GM19455 (cell line): ENCODE results near the gene E2F2.
"Not testable (repeated sequence)": the region's sequence is repeated elsewhere in the genome, so short reads cannot be mapped to it uniquely, and the experiment has no call there.

Experiments
- ATAC-seq: cut with Tn5 transposase; IDR thresholded peaks from one replicate; pipeline ENCODE4 v1.9.1; 2021; ENCODE audit not compliant: unreplicated experiment

The E2F2 gene

DNA sequence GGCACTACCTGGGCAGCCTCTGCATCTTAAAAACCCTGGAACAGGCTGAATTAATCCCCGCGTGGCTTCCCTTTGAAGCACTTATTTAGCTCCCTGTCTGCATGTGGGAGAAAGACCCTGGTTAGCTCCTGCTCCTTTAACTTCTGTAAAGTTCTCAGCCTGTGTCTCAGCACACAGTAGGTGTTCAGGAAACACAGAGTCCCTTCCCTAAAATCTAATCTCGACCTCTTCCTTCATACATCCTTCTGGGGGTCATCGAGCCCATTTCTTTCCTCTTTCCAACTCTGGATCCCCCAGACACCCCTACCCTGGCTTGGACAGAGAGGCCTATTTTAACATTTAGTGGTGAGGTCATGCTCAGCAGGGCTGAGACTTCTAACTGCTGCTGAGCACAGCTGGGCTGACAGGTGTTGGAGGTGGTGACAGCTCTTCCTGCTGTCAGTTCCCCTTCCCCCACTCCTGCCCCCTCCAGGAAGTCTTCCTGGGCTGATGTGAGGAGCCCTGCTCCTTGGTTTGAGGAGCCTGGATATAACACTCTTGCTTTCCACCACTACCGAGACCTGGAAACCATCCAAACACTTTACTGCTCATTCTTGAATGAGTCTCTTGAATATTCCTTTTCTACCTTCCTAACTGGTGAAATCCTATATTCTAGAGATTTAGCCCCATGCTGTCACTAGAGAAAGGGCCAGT, 5.3 kb downstream of the E2F2 start:
- ATAC-seq = no peak

DNA sequence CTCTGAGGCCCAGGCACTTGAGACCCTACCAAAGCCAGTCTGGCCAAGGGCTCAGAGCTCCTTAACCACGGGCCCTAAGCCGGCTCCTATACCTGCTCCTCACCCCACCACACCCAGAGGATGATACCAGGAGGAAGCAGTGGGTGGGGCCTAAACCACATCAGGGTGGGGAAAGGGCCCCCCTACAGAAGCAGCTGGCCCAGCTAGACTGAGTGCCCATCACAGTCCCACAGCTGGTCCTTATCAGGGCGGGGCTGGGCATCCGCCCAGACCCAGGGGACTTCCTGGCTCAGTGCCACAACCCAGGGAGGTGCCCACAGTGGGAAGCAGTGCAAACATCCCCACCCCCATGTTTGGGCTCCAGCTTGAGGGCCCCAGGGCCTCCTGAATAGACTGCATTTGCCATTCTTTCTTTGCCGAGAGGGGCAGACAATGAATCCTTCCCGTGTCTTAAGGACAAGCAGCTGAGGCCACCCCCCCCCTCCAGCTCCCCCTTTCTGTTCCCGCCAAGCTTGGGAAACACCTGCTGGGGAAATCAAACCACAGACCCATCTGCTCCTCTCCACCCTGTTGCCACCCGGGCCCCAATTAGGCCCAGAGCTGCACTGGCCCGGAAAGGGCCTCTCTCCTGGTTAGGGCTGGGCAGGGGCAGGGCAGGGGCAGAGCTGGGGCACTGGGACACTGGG, 6.2 kb downstream of the E2F2 start:
- ATAC-seq = no peak

DNA sequence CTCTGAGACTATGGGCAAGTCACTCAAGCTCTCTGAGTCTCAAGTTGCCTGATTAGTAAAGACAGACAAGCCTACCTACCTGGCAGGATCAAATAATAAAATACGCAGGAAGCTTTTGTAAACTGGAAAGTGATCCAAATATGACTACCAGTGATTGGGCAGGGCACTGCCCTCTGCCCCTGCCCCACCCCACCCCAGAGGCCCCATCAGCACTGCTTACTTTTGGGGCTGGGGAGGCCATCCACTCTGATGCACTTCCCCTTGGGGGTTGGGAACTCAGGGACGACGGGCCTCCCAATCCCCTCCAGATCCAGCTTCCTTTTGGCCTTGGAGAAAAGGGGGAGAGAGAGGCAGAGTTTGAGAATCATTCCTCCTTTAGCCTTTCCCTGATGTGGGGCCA, 6.9 kb downstream of the E2F2 start:
- no peak for ATAC-seq

DNA sequence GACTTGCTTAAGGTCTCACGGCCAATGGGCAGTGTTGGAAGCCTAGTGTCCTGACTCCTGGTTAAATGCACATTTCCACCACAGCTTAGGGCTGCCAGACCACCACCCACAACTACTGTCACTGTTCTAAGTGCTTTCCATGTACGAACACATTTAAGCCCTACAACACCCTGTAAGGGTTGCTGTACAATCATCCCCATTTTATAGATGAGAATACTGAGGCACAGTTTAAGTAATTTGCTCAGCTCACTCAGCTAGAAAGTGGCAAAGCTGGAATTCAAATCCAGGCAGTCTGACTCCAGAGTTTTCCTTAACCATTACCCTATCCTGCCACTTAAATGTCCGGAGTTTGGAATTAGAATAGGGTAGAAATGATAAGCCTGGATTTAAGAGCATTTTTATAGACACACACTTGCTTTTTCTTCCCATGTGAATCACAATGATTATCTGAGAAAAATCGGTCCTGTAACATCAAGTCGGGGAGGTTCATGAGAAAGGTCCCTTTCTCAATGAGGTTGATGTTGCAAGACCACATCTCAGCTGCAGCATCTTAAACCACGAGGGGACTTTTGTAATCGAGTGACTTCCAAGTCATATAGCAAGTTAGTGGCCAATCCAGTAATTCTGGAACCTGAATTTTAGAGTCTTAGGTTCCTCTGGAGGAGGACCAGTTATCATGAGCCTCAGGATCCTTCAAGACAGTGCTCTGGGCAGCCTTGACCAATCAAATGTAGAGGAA, 8.6 kb downstream of the E2F2 start:
- no peak for ATAC-seq

DNA sequence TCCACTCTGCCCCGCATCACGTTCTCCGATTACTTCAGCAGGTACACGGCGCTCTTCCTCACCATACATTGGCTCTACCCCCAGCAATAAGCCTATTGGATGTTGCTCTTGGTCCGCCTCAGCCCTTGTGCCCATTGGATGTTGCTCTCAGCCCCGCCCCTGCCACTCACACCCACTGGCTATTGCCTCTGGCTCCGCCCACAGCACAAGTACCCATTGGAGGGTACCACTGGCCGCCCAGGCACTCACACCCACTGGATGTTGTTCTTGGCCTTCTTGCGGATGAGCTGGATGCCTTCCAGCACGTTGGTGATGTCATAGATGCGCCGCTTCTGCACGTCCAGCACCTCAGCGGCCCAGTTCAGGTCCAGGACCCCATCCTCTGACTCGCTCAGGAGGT, 9.4 kb downstream of the E2F2 start:
- no peak for ATAC-seq

DNA sequence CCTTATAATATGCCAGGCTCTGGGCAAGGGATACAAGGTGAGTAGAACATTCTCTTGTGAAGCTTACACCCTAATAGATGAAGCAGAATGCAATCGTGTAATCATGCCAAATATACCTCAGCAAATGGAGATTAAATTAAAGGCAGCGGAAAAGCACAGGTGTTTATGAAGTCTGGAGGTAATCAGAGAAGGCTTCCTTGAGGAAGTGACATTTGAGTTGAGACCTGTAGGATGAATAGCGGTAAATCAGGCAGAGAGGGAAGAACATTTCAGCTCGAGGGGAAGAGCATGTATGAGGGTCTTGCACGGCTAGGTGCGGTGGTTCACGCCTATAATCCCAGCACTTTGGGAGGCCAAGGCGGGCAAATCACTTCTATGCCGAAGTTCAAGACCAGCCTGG, 13.5 kb downstream of the E2F2 start:
- ATAC-seq = no peak

DNA sequence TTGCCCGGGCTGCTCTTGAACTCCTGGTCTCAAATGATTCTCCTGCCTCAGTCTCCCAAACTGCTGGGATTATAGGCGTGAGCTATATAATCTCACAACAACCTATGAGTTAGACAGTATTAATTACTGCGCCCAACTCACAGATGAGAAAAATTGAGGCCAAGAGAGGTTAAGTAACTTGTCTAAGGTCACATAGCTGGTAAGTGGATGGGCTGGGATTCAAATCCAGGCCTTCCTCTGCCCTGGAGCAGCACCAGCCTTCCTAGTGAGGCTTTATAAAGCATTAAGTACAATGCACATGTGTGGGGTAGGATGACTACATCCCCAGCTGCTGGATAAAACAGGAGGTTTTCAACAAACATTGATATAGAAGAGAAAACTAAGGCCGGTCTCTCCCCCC, 15.1 kb downstream of the E2F2 start:
- ATAC-seq = no peak

DNA sequence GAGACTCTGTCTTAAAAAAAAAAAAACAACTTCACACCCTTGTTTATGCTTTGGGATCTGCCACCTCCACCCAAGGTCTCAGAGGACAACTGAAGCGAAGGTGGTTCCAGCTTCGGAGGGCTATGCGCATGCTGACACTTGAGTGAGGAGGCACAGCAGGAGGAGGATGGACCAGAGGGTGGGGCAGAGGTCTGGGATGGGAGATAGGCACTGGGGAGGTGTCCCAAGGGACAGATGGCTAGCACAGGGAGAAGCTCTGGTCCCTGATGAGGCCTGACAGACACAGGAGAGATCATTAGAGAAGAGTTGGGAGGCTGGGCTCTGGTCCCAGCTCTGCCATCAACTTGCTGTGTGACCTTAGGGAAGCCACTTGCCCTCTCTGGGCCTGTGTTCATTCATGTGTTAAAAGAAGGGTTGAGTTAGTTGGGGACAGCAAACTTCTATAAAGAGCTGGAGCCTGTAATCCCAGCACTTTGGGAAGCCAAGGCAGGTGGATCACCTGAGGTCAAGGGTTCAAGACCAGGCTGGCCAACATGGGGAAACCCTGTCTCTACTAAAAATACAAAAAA, 16.8 kb downstream of the E2F2 start:
- no peak for ATAC-seq

DNA sequence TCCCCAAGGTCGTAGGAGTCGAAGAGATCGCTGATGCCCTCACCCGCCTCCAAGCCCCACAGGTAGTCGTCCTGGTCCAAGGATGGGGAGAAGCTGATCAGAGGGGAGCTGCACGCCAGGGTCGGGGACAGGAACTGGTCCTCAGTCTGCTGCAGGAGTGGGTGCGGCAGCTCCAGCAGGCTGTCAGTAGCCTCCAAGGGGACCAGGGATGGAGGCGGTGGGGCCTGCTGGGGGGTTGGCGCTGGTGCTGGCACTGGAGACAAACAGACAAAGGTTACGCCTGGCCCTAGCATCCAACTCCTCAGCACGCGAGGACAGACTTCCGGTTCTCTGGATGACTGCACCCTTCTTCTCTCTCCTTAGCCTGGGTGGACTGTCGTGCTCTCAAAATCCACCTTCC, 21.1 kb downstream of the E2F2 start:
- ATAC-seq = no peak

DNA sequence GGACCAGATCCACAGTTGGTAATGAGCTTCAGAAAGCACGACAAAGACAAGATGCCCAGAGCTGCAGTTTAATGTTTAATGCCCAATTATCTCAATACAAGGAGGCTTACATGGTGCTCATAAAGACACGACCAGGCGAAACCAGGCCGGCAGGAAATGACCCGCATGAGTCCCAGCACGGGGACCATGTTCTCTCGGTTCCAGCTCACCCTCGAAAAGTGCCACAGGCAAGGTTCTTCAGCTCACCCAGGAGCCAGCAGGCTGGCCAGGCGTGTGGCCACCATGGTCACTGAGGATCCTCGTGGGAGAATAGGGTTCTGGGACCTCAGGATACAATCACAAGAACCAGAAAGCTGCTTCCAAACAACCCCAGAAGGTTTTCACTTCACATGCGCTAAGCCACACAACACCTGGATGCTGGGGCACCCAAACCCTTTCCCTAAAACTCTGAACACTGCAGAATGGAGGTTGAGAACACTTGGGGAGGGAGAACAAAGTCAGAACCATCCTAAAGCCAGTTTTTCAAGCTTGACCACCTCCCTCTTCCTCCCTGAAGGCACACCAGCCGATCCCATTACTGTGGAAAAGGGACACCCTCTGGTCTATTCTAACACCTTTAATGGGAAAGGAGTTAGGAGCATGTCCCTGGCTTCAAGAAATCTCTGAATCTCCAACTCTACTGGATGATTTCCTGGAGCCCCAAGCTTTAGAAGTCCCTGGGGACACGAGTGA, 24.5 kb downstream of the E2F2 start:
- ATAC-seq = no peak

DNA sequence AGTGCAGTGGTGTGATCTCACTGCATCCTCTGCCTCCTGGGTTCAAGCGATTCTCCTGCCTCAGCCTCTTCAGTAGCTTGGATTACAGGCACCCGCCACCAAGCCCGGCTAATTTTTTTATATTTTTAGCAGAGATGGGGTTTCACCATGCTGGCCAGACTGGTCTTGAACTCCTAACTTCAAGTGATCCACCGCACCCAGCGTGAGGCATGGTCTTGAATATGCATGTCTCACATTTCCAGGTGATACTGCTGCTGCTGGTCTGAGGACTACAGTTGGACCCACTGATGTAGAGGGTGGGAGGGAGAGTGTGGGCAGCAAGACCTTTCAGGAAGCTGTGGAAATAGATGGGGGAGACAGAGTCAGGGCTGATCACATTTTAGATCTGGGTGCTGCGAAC, 25.2 kb downstream of the E2F2 start:
- no peak for ATAC-seq

DNA sequence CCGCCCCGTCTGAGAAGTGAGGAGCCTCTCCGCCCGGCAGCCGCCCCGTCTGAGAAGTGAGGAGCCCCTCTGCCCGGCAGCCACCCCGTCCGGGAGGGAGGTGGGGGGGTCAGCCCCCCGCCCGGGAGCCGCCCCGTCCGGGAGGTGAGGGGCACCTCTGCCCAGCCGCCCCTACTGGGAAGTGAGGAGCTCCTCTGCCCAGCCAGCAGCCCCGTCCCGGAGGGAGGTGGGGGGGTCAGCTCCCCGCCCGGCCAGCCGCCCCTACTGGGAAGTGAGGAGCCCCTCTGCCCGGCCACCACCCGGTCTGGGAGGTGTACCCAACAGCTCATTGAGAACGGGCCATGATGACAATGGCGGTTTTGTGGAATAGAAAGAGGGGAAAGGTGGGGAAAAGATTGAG, 26.9 kb downstream of the E2F2 start:
- not testable (repeated sequence) for ATAC-seq

DNA sequence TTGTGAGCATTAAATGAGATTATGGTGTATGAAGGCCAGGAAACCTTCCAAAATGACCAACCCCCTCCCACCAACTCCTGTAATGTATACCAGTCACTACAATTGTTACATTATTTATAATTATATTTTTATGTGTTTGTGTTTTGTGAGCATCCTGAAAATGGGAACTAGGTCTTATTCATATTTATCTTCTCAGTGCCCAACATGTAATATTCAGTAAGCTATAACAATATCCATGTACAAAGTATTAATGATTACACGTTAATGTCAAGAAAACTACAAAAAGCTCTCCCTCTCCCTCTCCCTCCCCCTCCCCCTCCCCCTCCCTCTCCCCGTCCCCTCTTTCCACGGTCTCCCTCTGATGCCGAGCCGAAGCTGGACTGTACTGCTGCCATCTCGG, 28.1 kb downstream of the E2F2 start:
- ATAC-seq = no peak

DNA sequence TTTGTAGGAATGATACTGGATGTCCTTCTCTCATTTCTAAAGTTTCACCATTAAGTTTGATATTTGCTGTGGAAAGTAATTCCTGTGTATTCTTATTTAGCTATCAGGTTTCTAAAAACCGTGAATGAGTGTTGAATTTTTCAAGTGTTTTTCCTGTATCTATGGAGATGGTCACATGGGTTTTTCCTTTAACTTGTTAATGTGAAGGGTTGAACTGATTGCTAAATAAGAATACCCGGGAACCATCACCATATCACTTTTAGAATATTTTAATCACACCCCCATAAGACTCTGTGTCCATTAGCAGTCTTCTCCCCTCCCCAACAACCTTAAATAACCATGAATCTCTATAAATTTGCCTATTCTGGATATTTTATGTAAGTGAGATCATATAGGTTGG, 30.6 kb downstream of the E2F2 start:
- ATAC-seq = no peak

DNA sequence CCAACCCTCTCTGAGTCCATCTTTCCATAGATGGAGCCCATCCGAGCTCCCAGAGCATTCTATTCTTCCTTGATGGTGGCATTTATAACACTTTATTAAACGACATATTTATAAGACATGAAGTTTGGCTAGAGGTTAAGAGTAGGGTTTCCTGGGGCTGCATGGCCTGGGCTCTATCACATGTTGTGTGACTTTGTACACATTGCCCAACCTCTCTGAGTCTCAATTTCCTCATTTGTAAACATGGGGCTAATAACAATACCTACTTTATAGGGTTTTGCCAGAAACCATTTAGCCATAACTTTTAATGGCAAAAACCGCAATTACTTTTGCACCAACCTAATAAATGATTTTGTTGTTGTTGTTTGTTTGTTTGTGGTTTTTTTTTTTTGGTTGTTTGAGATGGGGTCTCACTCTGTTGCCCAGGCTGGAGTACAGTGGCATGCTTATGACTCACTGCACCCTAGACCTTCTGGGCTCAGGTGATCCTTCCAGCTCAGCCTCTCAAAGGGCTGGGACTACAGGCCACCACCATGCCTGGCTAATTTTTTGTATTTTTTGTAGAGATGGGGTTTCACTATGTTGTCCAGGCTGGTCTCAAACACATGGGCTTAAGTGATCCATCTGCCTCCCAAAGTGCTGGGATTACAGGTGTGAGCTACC, 33.1 kb downstream of the E2F2 start:
- no peak for ATAC-seq

DNA sequence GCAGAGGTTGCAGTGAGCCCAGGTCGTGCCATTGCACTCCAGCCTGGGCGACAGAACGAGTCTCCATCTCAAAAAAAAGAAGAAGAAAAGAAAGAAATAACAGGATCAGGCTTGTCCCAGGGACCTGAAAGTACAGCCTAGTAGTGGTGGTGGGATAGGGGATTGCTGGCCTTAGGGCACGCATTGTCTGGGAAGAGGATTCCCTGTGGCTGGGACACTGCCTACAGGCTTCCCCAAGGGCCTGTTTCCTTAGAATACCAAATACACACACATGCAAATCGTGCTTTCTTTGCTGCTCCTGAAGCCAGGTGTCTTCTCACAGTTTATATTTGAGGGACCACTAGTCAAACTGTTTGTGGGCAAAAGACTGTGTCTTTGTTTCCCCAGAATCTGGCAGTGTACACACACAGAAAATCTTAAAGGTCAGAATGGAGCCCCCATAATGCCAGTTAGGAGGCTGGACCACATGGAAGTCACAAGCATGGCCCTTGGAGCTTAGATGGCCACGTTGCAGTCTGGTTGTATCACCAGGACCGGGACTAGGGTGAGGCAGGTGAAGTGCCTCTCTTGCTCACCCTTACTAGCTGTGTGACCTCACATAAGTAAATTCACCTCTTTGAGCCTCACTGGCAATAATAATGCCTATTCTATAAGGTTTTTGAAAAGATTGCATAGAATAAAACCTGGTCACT, 34.4 kb downstream of the E2F2 start:
- no peak for ATAC-seq

DNA sequence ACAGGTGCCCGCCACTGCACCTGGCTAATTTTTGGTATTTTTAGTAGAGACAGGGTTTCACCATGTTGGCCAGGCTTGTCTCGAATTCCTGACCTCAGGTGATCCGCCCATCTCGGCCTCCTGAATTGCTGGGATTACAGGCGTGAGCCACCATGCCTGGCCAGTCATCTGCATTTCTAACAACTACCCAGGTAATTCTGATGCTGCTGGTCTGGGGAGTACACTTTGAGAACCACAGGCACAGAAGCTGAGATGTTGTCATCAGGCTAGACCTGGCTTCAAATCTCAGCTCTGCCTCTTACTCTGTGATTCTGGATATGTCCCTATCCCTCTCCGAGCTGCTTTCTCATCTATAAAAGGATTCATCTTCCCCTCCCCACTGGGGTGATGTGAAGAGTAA, 36.2 kb downstream of the E2F2 start:
- not testable (repeated sequence) for ATAC-seq

DNA sequence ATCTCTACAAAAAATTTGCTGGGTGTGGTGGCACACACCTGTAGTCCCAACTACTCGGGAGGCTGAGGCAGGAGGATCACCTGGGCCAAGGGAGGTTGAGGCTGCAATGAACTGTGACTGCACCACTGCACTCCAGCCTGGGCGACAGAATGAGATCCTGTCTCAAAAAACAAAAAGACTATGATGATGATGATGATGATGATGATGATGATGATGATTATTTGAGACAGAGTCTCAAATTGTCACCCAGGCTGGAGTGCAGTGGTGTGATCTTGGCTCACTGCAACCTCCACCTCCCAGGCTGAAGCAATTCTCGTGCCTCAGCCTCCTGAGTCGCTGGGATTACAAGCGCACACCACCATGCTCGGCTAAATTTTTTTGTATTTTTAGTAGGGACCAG, 38.3 kb downstream of the E2F2 start:
- not testable (repeated sequence) for ATAC-seq

DNA sequence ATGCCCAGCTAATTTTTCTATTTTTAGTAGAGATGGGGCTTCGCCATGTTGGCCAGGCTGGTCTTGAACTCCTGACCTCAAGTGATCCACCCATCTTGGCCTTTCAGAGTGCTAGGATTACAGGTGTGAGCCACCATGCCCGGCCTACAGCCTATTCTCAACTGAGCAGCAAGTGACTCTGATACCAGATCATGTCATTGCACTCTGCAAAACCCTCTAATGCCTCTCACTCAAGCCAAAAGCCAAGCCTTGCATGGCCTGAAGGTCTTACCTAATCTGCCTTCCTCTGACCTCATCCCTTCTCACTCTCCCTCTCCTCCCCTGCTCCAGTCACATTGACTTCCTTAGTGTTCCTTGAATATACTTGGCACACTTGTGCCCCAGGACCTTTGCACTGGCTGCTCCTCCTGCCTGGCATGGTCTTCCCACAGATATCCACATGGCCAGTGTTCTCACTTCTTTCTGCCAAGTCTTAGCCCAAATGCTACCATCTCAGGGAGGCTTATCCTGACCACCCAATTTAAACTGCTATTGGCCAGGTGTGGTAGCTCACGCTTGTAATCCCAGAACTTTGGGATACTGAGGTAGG, 38.8 kb downstream of the E2F2 start:
- ATAC-seq = no peak

DNA sequence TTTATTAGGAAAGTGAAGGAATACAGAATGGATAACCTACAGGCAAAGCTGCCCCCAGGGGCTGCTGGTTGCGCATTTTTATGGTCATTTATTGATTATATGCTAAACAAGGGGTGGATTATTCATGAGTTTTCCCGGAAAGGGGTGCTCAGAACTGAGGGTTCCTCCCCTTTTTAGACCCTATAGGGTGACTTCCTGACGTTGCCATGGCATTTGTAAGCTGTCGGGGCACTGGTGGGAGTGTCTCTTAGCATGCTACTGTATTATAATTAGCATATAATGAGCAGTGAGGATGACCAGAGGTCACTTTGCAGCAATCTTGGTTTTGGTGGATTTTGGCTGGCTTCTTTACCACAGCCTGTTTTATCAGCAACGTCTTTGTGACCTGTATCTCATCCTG, 41.2 kb downstream of the E2F2 start:
- ATAC-seq = no peak
